Measurements from ENCODE around the gene PACRG. TPM values are rescaled to one million over a fixed set of nuclear protein-coding genes. Genes with fewer than 3 reads are reported as not detected.

The PACRG gene
- total and polyA plus RNA-seq, 2 of the 8 experiments (the other 6 are each of a cell fraction or from before 2014, with no cell fraction given), result 0.44 to 0.54 TPM

DNA sequence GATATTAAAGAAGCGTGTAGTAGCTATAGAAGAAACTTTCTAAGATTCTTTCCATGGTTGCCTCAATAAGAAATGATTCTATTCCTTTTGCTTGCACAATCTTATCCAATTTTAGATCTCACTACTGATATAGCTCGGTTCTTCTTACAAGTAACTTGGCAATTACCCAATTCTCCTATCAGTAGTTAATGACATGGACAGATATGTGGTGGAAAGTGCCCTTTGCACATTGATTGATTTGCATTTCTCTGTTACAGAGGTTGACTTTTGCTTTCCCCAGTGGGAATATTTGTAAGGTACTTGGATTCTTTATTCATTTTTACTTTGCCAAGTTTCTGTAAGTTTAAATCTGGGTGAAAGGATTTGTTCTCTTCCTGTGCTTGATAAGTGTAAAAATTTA is 593.0 kb downstream of the PACRG start:
- Histone ChIP-seq H3K56ac (replicated peaks; ENCODE audit: insufficient read length, low read depth, low read length) (no peak overlapping the region), H3K4me2 (ENCODE audit: insufficient read depth in 1 of 2, low read depth in 2 of 2, low read length in 2 of 2) (no peak overlapping the region), H3K4ac (replicated peaks; ENCODE audit: insufficient read length, low read depth, low read length) (no peak overlapping the region), H3K36me3 (ENCODE audit: control insufficient read depth in 2 of 4, insufficient read depth in 4 of 4, low read length in 3 of 4) (no peaks in the 10 kb centered on the region), H3K4me3 (ENCODE audit: extremely low read depth in 1 of 4, insufficient read depth in 2 of 4, low read depth in 3 of 4, low read length in 4 of 4) (no peak overlapping the region), H3K14ac (ENCODE audit: insufficient read length) (no peak overlapping the region), H3K23ac (ENCODE audit: insufficient read length) (no peak overlapping the region), H2AFZ (ENCODE audit: low read length) (no peak overlapping the region), H4K20me1 (replicated peaks in 1 of 2; ENCODE audit: control insufficient read depth in 1 of 2, insufficient read depth in 2 of 2, low read length in 2 of 2) (no peaks in the 10 kb centered on the region), H3K9ac (replicated peaks in 1 of 4; ENCODE audit: extremely low read depth in 1 of 4, low read depth in 3 of 4, low read length in 3 of 4) (no peak overlapping the region), H2BK15ac (ENCODE audit: low read length) (no peak overlapping the region), H3K18ac (ENCODE audit: extremely low read depth, low read length) (no peak overlapping the region), H4K5ac (ENCODE audit: insufficient read length, low read depth, low read length) (no peak overlapping the region), H3K27me3 (replicated peaks in 1 of 4; ENCODE audit: control insufficient read depth in 3 of 4, extremely low read depth in 1 of 4, insufficient read depth in 3 of 4, low read length in 3 of 4) (no peaks in the 10 kb centered on the region), H2AK5ac (ENCODE audit: low read depth, low read length) (no peak overlapping the region), H3K79me1 (ENCODE audit: low read depth, low read length) (no peaks in the 10 kb centered on the region), H2BK12ac (ENCODE audit: low read depth, low read length) (no peak overlapping the region), H3K9me3 (ENCODE audit: insufficient read depth in 2 of 2, low read depth in 1 of 2, low read length in 1 of 2) (no peaks in the 10 kb centered on the region), H2BK120ac (replicated peaks; ENCODE audit: low read depth, low read length) (no peak overlapping the region), H3K27ac (ENCODE audit: low read depth, low read length) (no peak overlapping the region), H4K91ac (replicated peaks; ENCODE audit: insufficient read length, low read length) (no peak overlapping the region), H2BK20ac (ENCODE audit: low read length) (no peak overlapping the region), H3K79me2 (ENCODE audit: control insufficient read depth in 1 of 2, insufficient read depth in 2 of 2, low read length in 2 of 2) (no peaks in the 10 kb centered on the region), H3K4me1 (replicated peaks in 1 of 4; ENCODE audit: control insufficient read depth in 3 of 4, insufficient read depth in 4 of 4, low read length in 3 of 4) (no peaks in the 10 kb centered on the region; a peak in 1 of 7 replicates), H3K23me2 (ENCODE audit: low read depth, low read length) (no peaks in the 10 kb centered on the region), H4K8ac (ENCODE audit: extremely low read depth, insufficient read depth, low read length) (no peak overlapping the region), H2BK5ac (ENCODE audit: low read depth, low read length) (no peak overlapping the region)
- ChIA-PET CTCF (ENCODE audit: partially characterized antibody) (interaction anchor here (0.6 kb wide), 1 partner anchor 197 kb away, joined by 3 read pairs; no protein-coding TSS in a partner anchor), POLR2A (ENCODE audit: partially characterized antibody) (no interaction called here)
- WGBS, 2 experiments (ENCODE audit: extremely low coverage in 1 of 2, insufficient coverage in 1 of 2, insufficient read length in 1 of 2, insufficient replicate concordance in 2 of 2, low coverage in 1 of 2, low lambda C conversion rate in 2 of 2, missing lambda C conversion rate in 1 of 2), result 91% methylated on average over 2 of the region's 2 CpGs; no CpG with 5 or more reads in 1 of the 2 experiments
- no peak for FAIRE-seq
- no peak for DNase-seq (ENCODE audit: low read depth in 1 of 2, low spot score in 2 of 2)
- TF ChIP-seq, protein P1, sequence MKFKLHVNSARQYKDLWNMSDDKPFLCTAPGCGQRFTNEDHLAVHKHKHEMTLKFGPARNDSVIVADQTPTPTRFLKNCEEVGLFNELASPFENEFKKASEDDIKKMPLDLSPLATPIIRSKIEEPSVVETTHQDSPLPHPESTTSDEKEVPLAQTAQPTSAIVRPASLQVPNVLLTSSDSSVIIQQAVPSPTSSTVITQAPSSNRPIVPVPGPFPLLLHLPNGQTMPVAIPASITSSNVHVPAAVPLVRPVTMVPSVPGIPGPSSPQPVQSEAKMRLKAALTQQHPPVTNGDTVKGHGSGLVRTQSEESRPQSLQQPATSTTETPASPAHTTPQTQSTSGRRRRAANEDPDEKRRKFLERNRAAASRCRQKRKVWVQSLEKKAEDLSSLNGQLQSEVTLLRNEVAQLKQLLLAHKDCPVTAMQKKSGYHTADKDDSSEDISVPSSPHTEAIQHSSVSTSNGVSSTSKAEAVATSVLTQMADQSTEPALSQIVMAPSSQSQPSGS (IDR thresholded peaks at IDR 0.05; ENCODE audit: low read length), result no peak
- TF ChIP-seq SIN3A (conservative IDR thresholded peaks at IDR 0.05 in 1 of 2, IDR thresholded peaks at IDR 0.05 in 1 of 2; ENCODE audit: low read depth in 1 of 2, low read length in 2 of 2) (no peak), RXRA (IDR thresholded peaks at IDR 0.05; ENCODE audit: insufficient read depth, low read depth, low read length) (no peak), RFX5 (IDR thresholded peaks at IDR 0.05; ENCODE audit: borderline replicate concordance, low read depth, low read length) (no peak), RBBP5 (IDR thresholded peaks at IDR 0.05; ENCODE audit: borderline replicate concordance, low read depth, low read length) (no peak), CHD2 (IDR thresholded peaks at IDR 0.05; ENCODE audit: low read length) (no peak), SAP30 (IDR thresholded peaks at IDR 0.05; ENCODE audit: insufficient read depth, insufficient replicate concordance, low read length) (no peak), SP1 (IDR thresholded peaks at IDR 0.05; ENCODE audit: low read depth, low read length) (no peak), TCF12 (IDR thresholded peaks at IDR 0.05; ENCODE audit: low read depth, low read length) (no peak), SP4 (IDR thresholded peaks at IDR 0.05; ENCODE audit: low read length) (no peak), ATF3 (IDR thresholded peaks at IDR 0.05; ENCODE audit: insufficient read depth, low read depth, low read length) (no peak), CBX8 (IDR thresholded peaks at IDR 0.05; ENCODE audit: borderline replicate concordance, low read depth, low read length) (no peak)
